Uterus (tissue), 4 donors: Measurements from ENCODE around the gene FIGNL1. TPM values are rescaled to one million over a fixed set of nuclear protein-coding genes. Genes with fewer than 3 reads are reported as not detected.

Experiments used
- DNase-seq, 2 donors: peaks; one replicate each; pipeline ENCODE4 v3.0.0-alpha.2; 2019 to 2020
- H3K27ac ChIP-seq, 2 donors: fragments of 200-600 bp; sonication (generic); 1 replicate in 1 of 2; 2 replicates in 1 of 2; pipeline ENCODE4 v1.5.1; 2016 to 2018
- H3K27me3 ChIP-seq, 2 donors: fragments of 200-600 bp; sonication (generic); one replicate each; pipeline ENCODE4 v1.5.1; 2018 to 2019; ENCODE audit warnings: control low read depth in 1 of 2
- H3K36me3 ChIP-seq, 2 donors: fragments of 200-600 bp; sonication (generic); one replicate each; pipeline ENCODE4 v1.5.1; 2019; ENCODE audit warnings: control low read depth in 1 of 2
- H3K4me1 ChIP-seq, 2 donors: fragments of 200-600 bp; sonication (generic); one replicate each; pipeline ENCODE4 v1.5.1; 2018 to 2019; ENCODE audit warnings: control low read depth in 1 of 2
- H3K4me3 ChIP-seq, 2 donors: fragments of 200-600 bp; sonication (generic); 1 replicate in 1 of 2; 2 replicates in 1 of 2; pipeline ENCODE4 v1.5.1; 2018 to 2019; ENCODE audit warnings: mild to moderate bottlenecking in 1 of 2
- H3K9me3 ChIP-seq, 2 donors: fragments of 200-600 bp; sonication (generic); one replicate each; pipeline ENCODE4 v1.5.1; 2019; ENCODE audit warnings: control low read depth in 1 of 2
- POLR2A ChIP-seq, 2 donors: fragments of 450-650 bp; IDR thresholded peaks; one replicate each; pipeline ENCODE4 v1.6.1; 2016; ENCODE audit warnings: antibody characterized with exemption in 2 of 2, mild to moderate bottlenecking in 1 of 2, moderate library complexity in 1 of 2
- intact Hi-C: fragments of 100-400 bp; cut with DNase I; formaldehyde crosslinking; loops from one replicate; pipeline ENCODE4 v1.15.1; 2023; ENCODE audit warnings: low total_unique reads
- total RNA-seq, 4 donors: library from RNA; depleted of rRNA in 3 of 4; stranded (reverse); fragments of >200 nt in 3 of 4; gene quantifications; one replicate each; pipeline versions ENCODE4 v1.1.0 to v1.2.4, GENCODE V29; 2014 to 2023
- TF ChIP-seq, protein P1 (sequence below), 4 experiments: fragments of 200-600 bp in 2 of 4; fragments of 450-650 bp in 2 of 4; sonication (generic) in 2 of 4; IDR thresholded peaks; one replicate each; pipeline ENCODE4 v1.5.1; 2016 to 2019; ENCODE audit warnings: antibody characterized with exemption in 4 of 4, mild to moderate bottlenecking in 2 of 4, moderate library complexity in 1 of 4
- donor health status: DM: yes; HTN: yes; CAD: no.

FIGNL1 gene
- total RNA-seq, 4 donors from 2014 or later = 14.2 to 48.2 (median 16.4) TPM

DNA sequence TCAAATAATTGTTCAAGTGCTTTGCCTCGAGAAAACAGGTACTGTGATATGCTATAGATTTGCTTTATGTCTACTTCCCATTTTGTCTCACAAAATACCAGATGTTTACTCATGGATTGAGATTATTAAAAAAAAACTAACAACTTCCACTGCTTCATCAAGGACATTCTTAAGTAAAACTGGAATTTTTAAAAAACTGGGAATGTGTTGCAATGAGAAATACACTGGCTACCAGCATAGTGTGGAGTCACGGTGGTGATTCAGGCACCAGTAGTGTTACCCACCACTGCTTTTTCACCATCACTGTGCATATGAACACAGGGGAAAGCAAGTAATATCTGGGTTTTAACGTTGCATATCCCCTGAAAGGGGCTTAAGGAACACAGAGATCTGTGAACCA lies 21.2 kb downstream of the FIGNL1 start:
- H3K27ac ChIP-seq = no peak overlapping the region
- no peak for DNase-seq
- H3K4me1 ChIP-seq = no peaks in the 10 kb centered on the region
- H3K36me3 ChIP-seq = peaks cover 0 to 3% of the 10 kb centered on the region in 2 donors
- no peaks in the 10 kb centered on the region for H3K27me3 ChIP-seq
- no peaks in the 10 kb centered on the region for H3K9me3 ChIP-seq
- intact Hi-C loops = no loop called here
- H3K4me3 ChIP-seq = no peak overlapping the region
- TF ChIP-seq POLR2A (IDR thresholded peaks at IDR 0.05) = no peak
- TF ChIP-seq, protein P1, sequence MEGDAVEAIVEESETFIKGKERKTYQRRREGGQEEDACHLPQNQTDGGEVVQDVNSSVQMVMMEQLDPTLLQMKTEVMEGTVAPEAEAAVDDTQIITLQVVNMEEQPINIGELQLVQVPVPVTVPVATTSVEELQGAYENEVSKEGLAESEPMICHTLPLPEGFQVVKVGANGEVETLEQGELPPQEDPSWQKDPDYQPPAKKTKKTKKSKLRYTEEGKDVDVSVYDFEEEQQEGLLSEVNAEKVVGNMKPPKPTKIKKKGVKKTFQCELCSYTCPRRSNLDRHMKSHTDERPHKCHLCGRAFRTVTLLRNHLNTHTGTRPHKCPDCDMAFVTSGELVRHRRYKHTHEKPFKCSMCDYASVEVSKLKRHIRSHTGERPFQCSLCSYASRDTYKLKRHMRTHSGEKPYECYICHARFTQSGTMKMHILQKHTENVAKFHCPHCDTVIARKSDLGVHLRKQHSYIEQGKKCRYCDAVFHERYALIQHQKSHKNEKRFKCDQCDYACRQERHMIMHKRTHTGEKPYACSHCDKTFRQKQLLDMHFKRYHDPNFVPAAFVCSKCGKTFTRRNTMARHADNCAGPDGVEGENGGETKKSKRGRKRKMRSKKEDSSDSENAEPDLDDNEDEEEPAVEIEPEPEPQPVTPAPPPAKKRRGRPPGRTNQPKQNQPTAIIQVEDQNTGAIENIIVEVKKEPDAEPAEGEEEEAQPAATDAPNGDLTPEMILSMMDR (IDR thresholded peaks at IDR 0.05) = no peak

DNA sequence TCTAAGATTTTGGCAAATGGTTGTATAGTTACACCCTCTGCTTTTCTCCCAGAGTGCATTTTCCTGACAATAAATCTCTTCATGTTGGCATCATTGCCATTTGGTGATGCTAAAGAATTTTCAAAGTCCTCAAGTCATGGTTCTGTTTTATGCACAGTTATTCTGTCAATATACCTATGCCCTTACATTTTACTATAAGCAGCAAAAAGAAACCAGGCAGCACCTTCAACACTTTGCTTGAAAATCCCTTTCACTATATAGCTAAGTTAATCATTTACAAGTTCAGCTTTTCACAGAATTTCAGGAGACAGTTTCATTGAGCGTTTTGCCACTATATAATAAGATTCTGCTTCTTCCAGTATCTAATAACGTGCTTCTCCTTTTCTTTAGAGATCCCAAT lies 22.6 kb downstream of the FIGNL1 start:
- intact Hi-C loops = no loop called here
- no peaks in the 10 kb centered on the region for H3K4me1 ChIP-seq
- H3K36me3 ChIP-seq = peaks cover 0 to 3% of the 10 kb centered on the region in 2 donors
- no peaks in the 10 kb centered on the region for H3K27me3 ChIP-seq
- H3K9me3 ChIP-seq = no peaks in the 10 kb centered on the region
- H3K4me3 ChIP-seq = no peak overlapping the region
- H3K27ac ChIP-seq = no peak overlapping the region
- TF ChIP-seq, protein P1 (IDR thresholded peaks at IDR 0.05) = no peak
- TF ChIP-seq POLR2A (IDR thresholded peaks at IDR 0.05) = no peak
- no peak for DNase-seq

DNA sequence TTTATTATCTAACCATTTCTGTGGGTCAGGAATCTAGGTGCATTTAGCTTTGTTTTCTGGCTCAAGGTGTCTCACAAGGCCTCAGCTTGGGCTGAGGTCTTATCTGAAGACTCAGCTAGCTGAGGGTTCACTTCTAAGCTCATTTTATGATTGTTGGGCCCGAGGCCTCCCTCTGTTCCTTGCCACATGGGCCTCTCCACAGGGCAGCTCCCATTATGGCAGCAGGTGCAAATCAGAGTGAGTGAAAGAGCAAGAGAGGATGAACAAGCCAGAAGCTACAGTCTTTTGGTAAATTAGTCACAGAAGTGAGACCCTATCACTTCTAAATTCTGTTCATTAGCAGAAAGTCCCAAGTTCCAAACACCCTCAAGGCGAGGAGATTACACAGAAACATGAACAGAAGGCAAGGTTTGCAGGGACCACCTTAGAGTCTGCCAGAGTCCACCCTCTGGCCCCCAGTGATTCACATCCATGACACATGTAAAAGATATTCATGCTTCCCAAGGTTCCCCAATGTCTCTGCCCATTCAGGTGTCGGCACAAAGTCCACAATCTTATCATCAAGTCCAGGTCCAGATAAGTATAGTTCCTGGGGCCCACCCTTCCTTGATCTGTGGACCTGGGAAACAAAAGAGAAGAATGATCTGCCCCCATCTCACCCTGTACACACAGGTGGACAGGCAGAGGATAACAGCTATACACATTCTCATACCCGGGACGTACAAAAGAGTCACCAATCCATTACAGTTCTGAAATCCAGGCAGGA lies 23.7 kb downstream of the FIGNL1 start:
- TF ChIP-seq POLR2A (IDR thresholded peaks at IDR 0.05) = no peak
- TF ChIP-seq, protein P1 (IDR thresholded peaks at IDR 0.05) = no peak
- Histone ChIP-seq H3K27ac (no peak overlapping the region), H3K9me3 (no peaks in the 10 kb centered on the region), H3K27me3 (no peaks in the 10 kb centered on the region), H3K4me3 (no peak overlapping the region), H3K4me1 (no peaks in the 10 kb centered on the region), H3K36me3 (no peaks in the 10 kb centered on the region)
- intact Hi-C loops = no loop called here
- DNase-seq = no peak

DNA sequence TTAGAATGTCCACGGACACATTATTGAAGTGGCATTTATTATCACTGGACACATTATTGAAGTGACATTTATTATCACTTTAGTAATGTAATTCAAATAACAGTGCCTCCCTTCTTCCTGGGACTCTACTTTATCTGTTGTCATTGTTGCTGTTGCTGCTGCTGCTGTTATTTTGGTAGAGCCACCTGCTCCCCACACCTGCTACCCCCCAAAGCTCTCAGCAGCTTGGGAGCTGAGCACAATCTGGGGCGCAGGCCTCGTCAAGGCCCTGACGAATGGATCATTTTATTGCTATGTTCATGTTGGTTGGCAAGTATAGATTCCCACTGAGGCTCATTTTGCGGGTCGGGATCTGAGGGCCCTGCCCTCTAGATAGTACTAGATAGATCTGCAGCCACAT lies 24.8 kb downstream of the FIGNL1 start:
- no peaks in the 10 kb centered on the region for H3K27me3 ChIP-seq
- no peak for DNase-seq
- H3K9me3 ChIP-seq = no peaks in the 10 kb centered on the region
- TF ChIP-seq, protein P1 (IDR thresholded peaks at IDR 0.05) = no peak
- TF ChIP-seq POLR2A (IDR thresholded peaks at IDR 0.05) = no peak
- H3K4me3 ChIP-seq = no peak overlapping the region
- H3K36me3 ChIP-seq = no peaks in the 10 kb centered on the region
- no peak overlapping the region for H3K27ac ChIP-seq
- intact Hi-C loops = no loop called here
- H3K4me1 ChIP-seq = no peaks in the 10 kb centered on the region

DNA sequence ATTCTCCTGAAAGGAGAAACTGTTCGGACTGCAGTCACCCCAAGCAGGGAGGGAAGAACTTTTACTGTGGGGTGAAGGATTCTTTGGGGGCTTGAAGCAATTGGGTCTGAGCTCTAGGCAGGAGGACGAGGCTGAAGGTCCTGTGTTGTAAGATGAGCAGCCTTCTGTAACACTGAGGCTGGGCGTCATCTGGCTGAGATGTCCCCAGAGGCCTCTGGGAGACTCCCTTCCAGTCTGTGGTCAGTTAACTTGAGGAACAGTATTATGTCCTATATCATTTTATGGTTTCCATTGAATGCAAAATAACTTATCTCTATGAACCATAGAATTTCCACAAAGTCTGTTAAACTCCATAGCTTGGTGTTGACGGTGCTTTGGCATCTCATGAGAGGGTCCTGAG lies 26.3 kb downstream of the FIGNL1 start:
- intact Hi-C loops = no loop called here
- H3K27me3 ChIP-seq = no peaks in the 10 kb centered on the region
- no peak for TF ChIP-seq POLR2A (IDR thresholded peaks at IDR 0.05)
- TF ChIP-seq, protein P1 (IDR thresholded peaks at IDR 0.05) = no peak
- no peak overlapping the region for H3K27ac ChIP-seq
- no peaks in the 10 kb centered on the region for H3K36me3 ChIP-seq
- no peaks in the 10 kb centered on the region for H3K9me3 ChIP-seq
- no peak for DNase-seq
- no peaks in the 10 kb centered on the region for H3K4me1 ChIP-seq
- no peak overlapping the region for H3K4me3 ChIP-seq
